GM12892 (cell line): ENCODE measurements around the gene PTPRR.

ENCODE experiments used
- POLR2A ChIP-seq: IDR thresholded peaks from 2 replicates; pipeline ENCODE4 v1.6.1; 2011; ENCODE audit warnings: low read depth, low read length, control low read depth
- POLR2AphosphoS5 ChIP-seq: IDR thresholded peaks from 2 replicates; pipeline ENCODE4 v1.6.1; 2011; ENCODE audit warnings: low read depth, low read length, control low read depth

GRCh38 chr12:70895956-70896355 lies 24.6 kb downstream of the PTPRR start:
- TF ChIP-seq POLR2AphosphoS5 (no peak), POLR2A (no peak)
